HCT116 (cell line): ENCODE measurements around the gene TNFRSF18. TPM values are rescaled to one million over a fixed set of nuclear protein-coding genes. Genes with fewer than 3 reads are reported as not detected.

Source experiments
- ATAC-seq: fragments of 200-7000 bp; cut with Tn5 transposase; 2 replicates; pipeline ENCODE4 v1.9.1; 2020; ENCODE audit warnings: mild to moderate bottlenecking, moderate library complexity
- BruUV-seq: library from RNA; stranded (reverse); fragments of 400-500 nt; replicated peaks from 2 replicates; lab custom pipeline; 2021; lab: Mats Ljungman, UMichigan
- CTCF ChIA-PET: fragments of 300-600 bp; sonication (Branson Sonifier 250); formaldehyde crosslinking; loops from one replicate; lab custom pipeline; 2021; ENCODE audit warnings: antibody characterized with exemption; lab: Charles Lee
- POLR2A ChIA-PET: fragments of 300-600, 350-600 bp; sonication (Branson Sonifier 250); formaldehyde crosslinking; loops from one replicate; lab custom pipeline; 2021; ENCODE audit warnings: antibody characterized with exemption; lab: Charles Lee
- RAD21 ChIA-PET, 2 experiments: fragments of 300-600 bp; sonication (Branson Sonifier 250); formaldehyde crosslinking; loops; one replicate each; lab custom pipeline; 2023; ENCODE audit warnings: low total read pairs in 2 of 2; ENCODE audit not compliant: uncharacterized antibody in 2 of 2, unreplicated experiment in 2 of 2, low non-redundant PET in 1 of 2; lab: Charles Lee
- DNase-seq: peaks from one replicate; pipeline ENCODE4 v3.0.0-alpha.2; 2010; ENCODE audit warnings: low read depth, low spot score
- H2AFZ ChIP-seq: fragments of 200-600 bp; shearing (Covaris generic), sonication (generic); 2 replicates; pipeline ENCODE4 v1.6.1; 2017; ENCODE audit warnings: low read depth, mixed run types, mixed read lengths, antibody characterized with exemption, low read length; ENCODE audit not compliant: poor library complexity, severe bottlenecking
- H3K27ac ChIP-seq: 2 replicates; pipeline ENCODE4 v1.5.1; 2012; ENCODE audit warnings: low read depth, low read length
- H3K27me3 ChIP-seq: fragments of 200-600 bp; sonication (generic); 2 replicates; pipeline ENCODE4 v1.6.1; 2016; ENCODE audit warnings: mixed run types, low read length, mixed read lengths; ENCODE audit not compliant: insufficient read depth
- H3K36me3 ChIP-seq, 2 experiments: fragments of 200-500 bp in 1 of 2; fragments of 200-600 bp in 1 of 2; sonication (Bioruptor generic) in 1 of 2; sonication (generic) in 1 of 2; 2 replicates each; pipeline versions ENCODE4 v1.5.1 to v1.6.1; 2014 to 2016; ENCODE audit warnings: low read length in 2 of 2, inconsistent platforms in 1 of 2, mixed read lengths in 1 of 2, mixed run types in 1 of 2; ENCODE audit not compliant: insufficient read depth in 2 of 2, control insufficient read depth in 1 of 2
- H3K4me1 ChIP-seq, 2 experiments: fragments of 200-600 bp in 1 of 2; sonication (generic) in 1 of 2; 2 replicates each; pipeline versions ENCODE4 v1.5.1 to v1.6.1; 2012 to 2017; ENCODE audit warnings: low read length in 2 of 2, inconsistent platforms in 1 of 2, mild to moderate bottlenecking in 1 of 2, mixed read lengths in 1 of 2, mixed run types in 1 of 2, moderate library complexity in 1 of 2; ENCODE audit not compliant: insufficient read depth in 2 of 2, control insufficient read depth in 1 of 2
- H3K4me2 ChIP-seq: fragments of 200-600 bp; sonication (generic); 2 replicates; pipeline ENCODE4 v1.6.1; 2017; ENCODE audit warnings: mixed run types, low read length, mixed read lengths
- H3K4me3 ChIP-seq, 2 experiments: fragments of 200-600 bp in 1 of 2; sonication (generic) in 1 of 2; replicated peaks in 1 of 2; 2 replicates each; pipeline ENCODE4 v1.5.1; 2011 to 2016; ENCODE audit warnings: low read length in 2 of 2, control low read depth in 1 of 2, low read depth in 1 of 2, mild to moderate bottlenecking in 1 of 2, mixed read lengths in 1 of 2, mixed run types in 1 of 2
- H3K79me2 ChIP-seq: fragments of 200-600 bp; sonication (generic); 2 replicates; pipeline ENCODE4 v1.6.1; 2017; ENCODE audit warnings: mild to moderate bottlenecking, mixed run types, low read length, moderate library complexity, mixed read lengths; ENCODE audit not compliant: insufficient read depth
- H3K9ac ChIP-seq: fragments of 200-600 bp; sonication (generic); 2 replicates; pipeline ENCODE4 v1.6.1; 2016; ENCODE audit warnings: low read length, mixed read lengths
- H3K9me2 ChIP-seq: fragments of 200-600 bp; sonication (generic), shearing (Covaris generic); 2 replicates; pipeline ENCODE4 v1.6.1; 2017; ENCODE audit warnings: mixed run types, mild to moderate bottlenecking, moderate library complexity; ENCODE audit not compliant: insufficient read depth
- H3K9me3 ChIP-seq, 2 experiments: fragments of 200-500 bp in 1 of 2; fragments of 200-600 bp in 1 of 2; sonication (Bioruptor generic) in 1 of 2; sonication (generic) in 1 of 2; 2 replicates each; pipeline ENCODE4 v1.6.1; 2014 to 2017; ENCODE audit warnings: low read length in 2 of 2, mixed read lengths in 2 of 2, inconsistent platforms in 1 of 2, low read depth in 1 of 2, mild to moderate bottlenecking in 1 of 2, mixed run types in 1 of 2, moderate library complexity in 1 of 2; ENCODE audit not compliant: control insufficient read depth in 1 of 2, insufficient read depth in 1 of 2
- H4K20me1 ChIP-seq: fragments of 200-600 bp; sonication (generic), shearing (Covaris generic); 2 replicates; pipeline ENCODE4 v1.6.1; 2017; ENCODE audit warnings: mixed run types, mild to moderate bottlenecking, moderate library complexity; ENCODE audit not compliant: insufficient read depth
- CBX3 ChIP-seq: IDR thresholded peaks from 2 replicates; pipeline ENCODE4 v1.6.1; 2012; ENCODE audit warnings: low read depth
- CEBPB ChIP-seq: IDR thresholded peaks from 2 replicates; pipeline ENCODE4 v1.6.1; 2012; ENCODE audit warnings: low read depth
- EGR1 ChIP-seq: IDR thresholded peaks from 2 replicates; pipeline ENCODE4 v1.6.1; 2012; ENCODE audit warnings: low read depth
- ELF1 ChIP-seq: IDR thresholded peaks from 2 replicates; pipeline ENCODE4 v1.6.1; 2012; ENCODE audit warnings: low read depth, borderline replicate concordance
- EZH2 ChIP-seq: fragments of 200-600 bp; sonication (generic); IDR thresholded peaks from 2 replicates; pipeline ENCODE4 v1.6.1; 2017; ENCODE audit warnings: antibody characterized with exemption, mixed run types
- EZH2phosphoT487 ChIP-seq: fragments of 200-600 bp; IDR thresholded peaks from 2 replicates; pipeline ENCODE4 v1.6.1; 2018; ENCODE audit warnings: antibody characterized with exemption, borderline replicate concordance
- FOSL1 ChIP-seq: IDR thresholded peaks from 2 replicates; pipeline ENCODE4 v1.6.1; 2012; ENCODE audit warnings: low read depth
- POLR2A ChIP-seq: IDR thresholded peaks from 2 replicates; pipeline ENCODE4 v1.7.0; 2011; ENCODE audit warnings: borderline replicate concordance; ENCODE audit not compliant: insufficient read depth, insufficient read length; ENCODE audit errors: extremely low read depth
- POLR2AphosphoS5 ChIP-seq: IDR thresholded peaks from 2 replicates; pipeline ENCODE4 v1.6.1; 2011; ENCODE audit warnings: mild to moderate bottlenecking, low read depth, low read length, moderate library complexity
- RAD21 ChIP-seq: IDR thresholded peaks from 2 replicates; pipeline ENCODE4 v1.6.1; 2012; ENCODE audit warnings: low read depth, mild to moderate bottlenecking
- SIN3A ChIP-seq: IDR thresholded peaks from 2 replicates; pipeline ENCODE4 v1.6.1; 2012; ENCODE audit warnings: low read depth
- SP1 ChIP-seq: IDR thresholded peaks from 2 replicates; pipeline ENCODE4 v1.6.1; 2012; ENCODE audit warnings: low read depth
- SRF ChIP-seq: IDR thresholded peaks from 2 replicates; pipeline ENCODE4 v1.6.1; 2012; ENCODE audit warnings: low read depth
- TCF7L2 ChIP-seq: IDR thresholded peaks from 2 replicates; pipeline ENCODE4 v1.7.0; 2011; ENCODE audit warnings: borderline replicate concordance, inconsistent platforms; ENCODE audit not compliant: insufficient read depth, insufficient read length; ENCODE audit errors: extremely low read depth
- YY1 ChIP-seq: IDR thresholded peaks from 2 replicates; pipeline ENCODE4 v1.6.1; 2011; ENCODE audit warnings: low read length, low read depth, moderate library complexity, mild to moderate bottlenecking; ENCODE audit not compliant: insufficient replicate concordance; ENCODE audit errors: extremely low read depth
- ZFX ChIP-seq: fragments of 450-650 bp; IDR thresholded peaks from 2 replicates; pipeline ENCODE4 v1.6.1; 2017
- ZNF274 ChIP-seq: fragments of 200-500 bp; sonication (Bioruptor generic); IDR thresholded peaks from 2 replicates; pipeline ENCODE4 v1.6.1; 2014; ENCODE audit warnings: mild to moderate bottlenecking, low read depth, low read length, inconsistent platforms
- intact Hi-C: fragments of 100-400 bp; cut with micrococcal nuclease; formaldehyde crosslinking; loops from 2 replicates; pipeline ENCODE4 v1.10.0; 2022
- total RNA-seq: library from RNA; stranded (reverse); gene quantifications from one replicate; pipeline ENCODE4 v1.2.1, GENCODE V29; 2021; ENCODE audit not compliant: unreplicated experiment
- TF ChIP-seq, protein P1 (sequence below): IDR thresholded peaks from 2 replicates; pipeline ENCODE4 v1.6.1; 2011; ENCODE audit warnings: mild to moderate bottlenecking, low read length, moderate library complexity; ENCODE audit not compliant: insufficient replicate concordance; ENCODE audit errors: extremely low read depth
- TF ChIP-seq, protein P2 (sequence below): IDR thresholded peaks from 2 replicates; pipeline ENCODE4 v1.6.1; 2012; ENCODE audit warnings: low read depth
- TF ChIP-seq, protein P3 (sequence below): IDR thresholded peaks from 2 replicates; pipeline ENCODE4 v1.6.1; 2012

TNFRSF18 gene
- total RNA-seq, 1 experiment from 2014 or later: 56.2 TPM

DNA sequence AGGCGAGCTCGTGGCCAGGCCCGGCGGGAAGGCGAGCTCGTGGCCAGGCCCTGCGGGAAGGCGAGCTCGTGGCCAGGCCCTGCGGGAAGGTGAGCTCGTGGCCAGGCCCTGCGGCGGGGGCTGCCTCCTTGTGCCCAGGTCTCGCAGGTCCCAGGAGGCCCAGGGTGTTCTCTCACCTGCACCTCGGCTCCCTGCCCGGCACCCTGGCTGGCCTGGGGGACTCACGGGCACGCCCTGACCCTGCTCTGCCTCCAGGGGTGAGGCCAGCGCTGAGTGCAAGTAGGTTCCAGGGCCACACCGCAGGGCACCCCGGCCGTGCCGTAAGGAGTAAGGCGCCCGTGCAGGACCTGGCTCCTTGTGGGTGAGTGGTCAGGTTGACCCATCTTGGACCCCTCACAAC, 21.0 kb upstream of the TNFRSF18 start:
- Histone ChIP-seq H3K4me1 (peaks cover 3 to 11% of the 10 kb centered on the region in 2 experiments; a peak in 1 of 4 replicates), H3K4me2 (no peak overlapping the region), H3K4me3 (no peak overlapping the region), H3K9me2 (no peaks in the 10 kb centered on the region)
- ATAC-seq (no peak), DNase-seq (no peak)
- POLR2A ChIA-PET: no interaction called here
- BruUV-seq: no TSS peak
- intact Hi-C loops: no loop called here
- TF ChIP-seq EGR1 (no peak), FOSL1 (no peak), YY1 (no peak), CBX3 (no peak), RAD21 (no peak), EZH2 (no peak), SRF (no peak), ZFX (no peak), EZH2phosphoT487 (no peak), ZNF274 (no peak), TCF7L2 (no peak), POLR2AphosphoS5 (no peak), CEBPB (no peak), POLR2A (no peak), SP1 (no peak), ELF1 (no peak), SIN3A (no peak)
- TF ChIP-seq, protein P1, sequence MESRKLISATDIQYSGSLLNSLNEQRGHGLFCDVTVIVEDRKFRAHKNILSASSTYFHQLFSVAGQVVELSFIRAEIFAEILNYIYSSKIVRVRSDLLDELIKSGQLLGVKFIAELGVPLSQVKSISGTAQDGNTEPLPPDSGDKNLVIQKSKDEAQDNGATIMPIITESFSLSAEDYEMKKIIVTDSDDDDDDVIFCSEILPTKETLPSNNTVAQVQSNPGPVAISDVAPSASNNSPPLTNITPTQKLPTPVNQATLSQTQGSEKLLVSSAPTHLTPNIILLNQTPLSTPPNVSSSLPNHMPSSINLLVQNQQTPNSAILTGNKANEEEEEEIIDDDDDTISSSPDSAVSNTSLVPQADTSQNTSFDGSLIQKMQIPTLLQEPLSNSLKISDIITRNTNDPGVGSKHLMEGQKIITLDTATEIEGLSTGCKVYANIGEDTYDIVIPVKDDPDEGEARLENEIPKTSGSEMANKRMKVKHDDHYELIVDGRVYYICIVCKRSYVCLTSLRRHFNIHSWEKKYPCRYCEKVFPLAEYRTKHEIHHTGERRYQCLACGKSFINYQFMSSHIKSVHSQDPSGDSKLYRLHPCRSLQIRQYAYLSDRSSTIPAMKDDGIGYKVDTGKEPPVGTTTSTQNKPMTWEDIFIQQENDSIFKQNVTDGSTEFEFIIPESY: no peak
- TF ChIP-seq, protein P2, sequence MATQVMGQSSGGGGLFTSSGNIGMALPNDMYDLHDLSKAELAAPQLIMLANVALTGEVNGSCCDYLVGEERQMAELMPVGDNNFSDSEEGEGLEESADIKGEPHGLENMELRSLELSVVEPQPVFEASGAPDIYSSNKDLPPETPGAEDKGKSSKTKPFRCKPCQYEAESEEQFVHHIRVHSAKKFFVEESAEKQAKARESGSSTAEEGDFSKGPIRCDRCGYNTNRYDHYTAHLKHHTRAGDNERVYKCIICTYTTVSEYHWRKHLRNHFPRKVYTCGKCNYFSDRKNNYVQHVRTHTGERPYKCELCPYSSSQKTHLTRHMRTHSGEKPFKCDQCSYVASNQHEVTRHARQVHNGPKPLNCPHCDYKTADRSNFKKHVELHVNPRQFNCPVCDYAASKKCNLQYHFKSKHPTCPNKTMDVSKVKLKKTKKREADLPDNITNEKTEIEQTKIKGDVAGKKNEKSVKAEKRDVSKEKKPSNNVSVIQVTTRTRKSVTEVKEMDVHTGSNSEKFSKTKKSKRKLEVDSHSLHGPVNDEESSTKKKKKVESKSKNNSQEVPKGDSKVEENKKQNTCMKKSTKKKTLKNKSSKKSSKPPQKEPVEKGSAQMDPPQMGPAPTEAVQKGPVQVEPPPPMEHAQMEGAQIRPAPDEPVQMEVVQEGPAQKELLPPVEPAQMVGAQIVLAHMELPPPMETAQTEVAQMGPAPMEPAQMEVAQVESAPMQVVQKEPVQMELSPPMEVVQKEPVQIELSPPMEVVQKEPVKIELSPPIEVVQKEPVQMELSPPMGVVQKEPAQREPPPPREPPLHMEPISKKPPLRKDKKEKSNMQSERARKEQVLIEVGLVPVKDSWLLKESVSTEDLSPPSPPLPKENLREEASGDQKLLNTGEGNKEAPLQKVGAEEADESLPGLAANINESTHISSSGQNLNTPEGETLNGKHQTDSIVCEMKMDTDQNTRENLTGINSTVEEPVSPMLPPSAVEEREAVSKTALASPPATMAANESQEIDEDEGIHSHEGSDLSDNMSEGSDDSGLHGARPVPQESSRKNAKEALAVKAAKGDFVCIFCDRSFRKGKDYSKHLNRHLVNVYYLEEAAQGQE: no peak
- TF ChIP-seq, protein P3, sequence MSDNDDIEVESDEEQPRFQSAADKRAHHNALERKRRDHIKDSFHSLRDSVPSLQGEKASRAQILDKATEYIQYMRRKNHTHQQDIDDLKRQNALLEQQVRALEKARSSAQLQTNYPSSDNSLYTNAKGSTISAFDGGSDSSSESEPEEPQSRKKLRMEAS: no peak
- TF ChIP-seq, all 23 proteins: peak for 0
- Histone ChIP-seq H3K79me2 (peaks cover 82% of the 10 kb centered on the region), H2AFZ (no peak overlapping the region), H3K27me3 (no peaks in the 10 kb centered on the region), H3K9ac (no peak overlapping the region), H4K20me1 (no peaks in the 10 kb centered on the region), H3K27ac (peak overlapping the region; percentile 18; the same call in 1 of the 2 replicates), H3K36me3 (peaks cover 19 to 30% of the 10 kb centered on the region in 2 experiments), H3K9me3 (no peaks in the 10 kb centered on the region)
- ChIA-PET CTCF (no interaction called here), RAD21 (no interaction called here)
